HFF-Myc (cell line): ENCODE measurements around the gene FERMT1.

ENCODE experiments used
- DNase-seq: peaks from one replicate; pipeline ENCODE4 v3.0.0-alpha.2; 2011; ENCODE audit warnings: low read depth; ENCODE audit errors: extremely low read depth
- H3K4me3 ChIP-seq: replicated peaks from 2 replicates; pipeline ENCODE4 v1.5.1; 2011; ENCODE audit warnings: low read depth, mild to moderate bottlenecking, control low read depth, low read length
- TF ChIP-seq, protein P1 (sequence below): IDR thresholded peaks from 2 replicates; pipeline ENCODE4 v1.5.1; 2012; ENCODE audit warnings: mild to moderate bottlenecking, low read depth, low read length, control low read depth; ENCODE audit errors: missing control alignments

FERMT1 gene

DNA sequence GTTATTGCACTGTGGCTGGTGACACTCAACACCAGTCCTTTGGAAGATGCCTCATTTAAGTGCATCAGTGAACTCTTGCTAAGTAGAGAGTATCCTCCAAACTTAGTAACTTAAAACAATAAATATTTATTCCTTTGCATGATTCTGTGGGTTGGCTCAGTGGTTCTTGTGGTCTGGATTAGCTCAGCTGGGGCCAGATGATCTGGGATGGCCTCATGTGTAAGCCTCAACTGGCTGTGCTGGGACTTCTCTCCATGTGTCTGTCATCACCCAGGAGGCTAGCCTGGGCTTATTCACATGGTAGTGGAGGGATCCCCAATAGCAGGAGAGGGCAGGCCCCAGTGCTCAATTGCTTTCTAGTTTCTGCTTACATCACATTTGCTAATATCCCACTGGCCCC lies 77.3 kb downstream of the FERMT1 start:
- TF ChIP-seq, protein P1, sequence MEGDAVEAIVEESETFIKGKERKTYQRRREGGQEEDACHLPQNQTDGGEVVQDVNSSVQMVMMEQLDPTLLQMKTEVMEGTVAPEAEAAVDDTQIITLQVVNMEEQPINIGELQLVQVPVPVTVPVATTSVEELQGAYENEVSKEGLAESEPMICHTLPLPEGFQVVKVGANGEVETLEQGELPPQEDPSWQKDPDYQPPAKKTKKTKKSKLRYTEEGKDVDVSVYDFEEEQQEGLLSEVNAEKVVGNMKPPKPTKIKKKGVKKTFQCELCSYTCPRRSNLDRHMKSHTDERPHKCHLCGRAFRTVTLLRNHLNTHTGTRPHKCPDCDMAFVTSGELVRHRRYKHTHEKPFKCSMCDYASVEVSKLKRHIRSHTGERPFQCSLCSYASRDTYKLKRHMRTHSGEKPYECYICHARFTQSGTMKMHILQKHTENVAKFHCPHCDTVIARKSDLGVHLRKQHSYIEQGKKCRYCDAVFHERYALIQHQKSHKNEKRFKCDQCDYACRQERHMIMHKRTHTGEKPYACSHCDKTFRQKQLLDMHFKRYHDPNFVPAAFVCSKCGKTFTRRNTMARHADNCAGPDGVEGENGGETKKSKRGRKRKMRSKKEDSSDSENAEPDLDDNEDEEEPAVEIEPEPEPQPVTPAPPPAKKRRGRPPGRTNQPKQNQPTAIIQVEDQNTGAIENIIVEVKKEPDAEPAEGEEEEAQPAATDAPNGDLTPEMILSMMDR: no peak
- DNase-seq: no peak

GRCh38 chr20:6044115-6044514 lies 78.7 kb downstream of the FERMT1 start:
- H3K4me3 ChIP-seq: no peak overlapping the region
- no peak for DNase-seq
- TF ChIP-seq, protein P1: no peak

More for the DNA sequence above, 77.3 kb downstream of the FERMT1 start:
- no peak overlapping the region for H3K4me3 ChIP-seq

- no peak for DNase-seq
- no peak overlapping the region for H3K4me3 ChIP-seq
- TF ChIP-seq, protein P1: no peak
Measured at GRCh38 chr20:6041808-6042265, 81.0 kb downstream of the FERMT1 start.

GRCh38 chr20:6040958-6041807 lies 81.6 kb downstream of the FERMT1 start:
- TF ChIP-seq, protein P1: no peak
- no peak overlapping the region for H3K4me3 ChIP-seq
- DNase-seq: no peak

- no peak overlapping the region for H3K4me3 ChIP-seq
- TF ChIP-seq, protein P1: no peak
- DNase-seq: no peak
Measured at GRCh38 chr20:6040540-6040939, 82.3 kb downstream of the FERMT1 start.

DNA sequence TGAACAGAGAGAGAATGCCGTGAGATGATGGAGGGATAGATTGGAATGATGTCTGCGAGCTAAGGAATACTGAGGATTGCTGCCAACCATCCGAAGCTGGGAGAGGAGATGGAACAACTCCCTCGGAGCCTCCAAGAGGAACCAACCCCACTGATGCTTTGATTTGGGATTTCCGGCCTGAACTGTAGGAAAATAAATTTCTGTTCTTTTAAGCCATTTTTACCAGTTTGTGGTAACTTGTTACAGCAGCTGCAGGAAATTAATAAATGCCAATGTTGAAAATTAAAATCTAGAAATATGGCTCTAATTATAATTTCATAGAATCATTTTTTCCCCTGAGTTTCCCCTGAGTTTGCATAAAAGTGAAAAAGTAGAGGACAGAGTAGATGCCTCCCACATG lies 83.1 kb downstream of the FERMT1 start:
- DNase-seq: no peak
- no peak overlapping the region for H3K4me3 ChIP-seq
- TF ChIP-seq, protein P1: no peak
